Common myeloid progenitor, CD34-positive (primary cell): ENCODE results near the gene OSBPL10.
"Not testable (repeated sequence)": the region's sequence is repeated elsewhere in the genome, so short reads cannot be mapped to it uniquely, and the experiment has no call there.

Experiments used
- CTCF ChIA-PET: fragments of 350-600 bp; sonication (Branson Sonifier 250); formaldehyde crosslinking; loops from one replicate; lab custom pipeline; 2021; ENCODE audit warnings: antibody characterized with exemption; lab: Charles Lee
- POLR2A ChIA-PET: fragments of 350-600 bp; sonication (Branson Sonifier 250); formaldehyde crosslinking; loops from one replicate; lab custom pipeline; 2021; ENCODE audit warnings: antibody characterized with exemption; lab: Charles Lee
- DNase-seq, 3 donors: peaks; one replicate each; pipeline versions ENCODE4 v3.0.0 to v3.0.0-alpha.2; 2013
- H3K27ac ChIP-seq, 2 experiments: 1 replicate in 1 of 2; 2 replicates in 1 of 2; pipeline ENCODE4 v1.7.0; 2013; ENCODE audit warnings: inconsistent platforms in 2 of 2, low read length in 2 of 2, mild to moderate bottlenecking in 2 of 2, low read depth in 1 of 2, moderate library complexity in 1 of 2; ENCODE audit not compliant: severe bottlenecking in 2 of 2, insufficient read depth in 1 of 2, poor library complexity in 1 of 2
- H3K27me3 ChIP-seq, 5 experiments: replicated peaks in 2 of 5; 1 replicate in 3 of 5; 2 replicates in 2 of 5; pipeline versions ENCODE4 v1.6.1 to v1.7.0; 2013; ENCODE audit warnings: low read length in 4 of 5, mild to moderate bottlenecking in 2 of 5, moderate library complexity in 2 of 5, inconsistent platforms in 1 of 5; ENCODE audit not compliant: insufficient read depth in 5 of 5, control insufficient read depth in 4 of 5
- H3K36me3 ChIP-seq, 4 experiments: 1 replicate in 2 of 4; 2 replicates in 2 of 4; pipeline versions ENCODE4 v1.6.1 to v1.7.0; 2013; ENCODE audit warnings: low read length in 3 of 4, control low read depth in 1 of 4, mild to moderate bottlenecking in 1 of 4; ENCODE audit not compliant: control insufficient read depth in 4 of 4, insufficient read depth in 4 of 4
- H3K4me1 ChIP-seq, 4 experiments: 1 replicate in 3 of 4; 2 replicates in 1 of 4; pipeline versions ENCODE4 v1.6.1 to v1.7.1; 2013; ENCODE audit warnings: low read length in 3 of 4, mild to moderate bottlenecking in 3 of 4, control low read depth in 1 of 4, inconsistent platforms in 1 of 4, moderate library complexity in 1 of 4; ENCODE audit not compliant: control insufficient read depth in 4 of 4, insufficient read depth in 4 of 4; ENCODE audit errors: control extremely low read depth in 1 of 4
- H3K4me3 ChIP-seq, 7 experiments: 1 replicate in 4 of 7; 2 replicates in 3 of 7; pipeline versions ENCODE4 v1.5.1 to v1.7.0; 2013; ENCODE audit warnings: mild to moderate bottlenecking in 7 of 7, low read length in 6 of 7, moderate library complexity in 6 of 7, inconsistent platforms in 2 of 7, low read depth in 2 of 7, control low read depth in 1 of 7; ENCODE audit not compliant: insufficient read depth in 4 of 7, control insufficient read depth in 1 of 7; ENCODE audit errors: extremely low read depth in 1 of 7
- H3K9me3 ChIP-seq, 5 experiments: 1 replicate in 4 of 5; 2 replicates in 1 of 5; pipeline versions ENCODE4 v1.6.1 to v1.7.1; 2013; ENCODE audit warnings: low read length in 4 of 5, mild to moderate bottlenecking in 2 of 5, inconsistent platforms in 1 of 5, low read depth in 1 of 5, moderate library complexity in 1 of 5; ENCODE audit not compliant: control insufficient read depth in 4 of 5, insufficient read depth in 2 of 5; ENCODE audit errors: control extremely low read depth in 1 of 5
- WGBS: methylation state at CpG from one replicate; pipeline ENCODE4 v1.1.5; 2013; ENCODE audit not compliant: insufficient coverage; 5-methylcytosine and 5-hydroxymethylcytosine counted together

The OSBPL10 gene

DNA sequence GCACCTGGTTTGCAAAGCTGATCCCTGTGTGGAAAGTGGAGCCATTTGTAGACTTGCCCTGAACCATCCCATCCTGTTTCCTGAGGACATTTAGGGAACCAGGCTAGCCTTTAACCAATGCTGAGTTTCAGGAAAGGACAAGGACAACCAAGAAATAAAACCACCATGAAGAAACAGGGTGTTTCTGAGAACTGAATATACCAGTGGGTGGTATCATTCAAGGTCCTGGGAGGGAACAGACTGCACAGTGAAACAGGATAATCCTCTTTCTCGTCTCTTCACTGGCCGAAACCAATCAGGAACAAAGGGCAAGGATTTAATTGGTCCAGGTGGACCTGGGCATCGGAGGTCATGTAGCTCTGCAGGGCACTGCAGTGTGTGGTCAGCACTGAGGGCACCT is 22.3 kb upstream of the OSBPL10 start:
- DNase-seq = no peak
- ChIA-PET CTCF (no interaction called here), POLR2A (no interaction called here)
- Histone ChIP-seq H3K36me3 (no peaks in the 10 kb centered on the region), H3K27me3 (no peaks in the 10 kb centered on the region), H3K4me1 (no peaks in the 10 kb centered on the region), H3K9me3 (no peaks in the 10 kb centered on the region), H3K27ac (no peak overlapping the region), H3K4me3 (no peak overlapping the region)
- WGBS = 93% methylated on average over 3 of the region's 3 CpGs

DNA sequence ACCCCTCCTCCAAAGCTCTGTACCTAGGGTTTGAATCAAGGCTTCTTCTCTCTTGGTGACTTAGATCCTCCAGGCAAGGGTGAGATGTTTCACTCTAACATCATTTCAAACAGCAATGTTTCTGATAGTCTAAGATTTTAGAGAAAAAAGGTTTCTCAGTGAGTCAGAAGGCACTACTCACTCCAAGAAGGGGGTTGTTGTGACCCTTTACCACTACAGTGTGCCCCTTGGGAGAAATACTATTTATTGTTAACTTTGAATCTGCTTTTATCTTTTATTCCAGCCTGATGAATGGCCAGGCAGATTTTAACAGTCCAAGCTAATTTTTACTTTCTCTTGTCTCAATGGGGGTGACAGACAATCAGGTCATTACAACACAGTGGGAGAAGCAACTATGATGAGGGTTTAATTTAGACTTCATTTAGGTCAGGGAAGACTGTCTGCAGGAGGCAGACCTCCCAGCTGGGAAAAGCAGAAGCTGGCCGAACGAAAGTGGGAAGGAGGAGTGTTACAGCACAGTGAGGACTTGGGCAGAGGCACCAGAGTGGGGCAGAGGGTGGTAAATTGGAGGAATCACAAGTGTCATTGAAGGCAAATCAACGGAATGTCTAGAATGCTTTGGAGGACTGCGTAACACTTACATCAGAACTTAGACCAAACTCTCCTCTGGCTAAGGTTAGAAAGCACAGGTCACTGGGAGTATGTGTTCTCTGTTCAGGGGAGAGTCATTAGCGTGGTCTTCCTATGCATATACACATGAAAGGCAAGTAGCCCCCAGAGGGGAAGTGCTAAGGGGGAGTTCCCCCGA is 21.7 kb upstream of the OSBPL10 start:
- ChIA-PET POLR2A (no interaction called here), CTCF (no interaction called here)
- Histone ChIP-seq H3K4me3 (no peak overlapping the region), H3K27ac (no peak overlapping the region), H3K36me3 (no peaks in the 10 kb centered on the region), H3K4me1 (no peaks in the 10 kb centered on the region), H3K9me3 (no peaks in the 10 kb centered on the region), H3K27me3 (no peaks in the 10 kb centered on the region)
- DNase-seq = peak in 1 of 3 donors; percentile 10
- WGBS = 41% methylated on average over 5 of the region's 6 CpGs

DNA sequence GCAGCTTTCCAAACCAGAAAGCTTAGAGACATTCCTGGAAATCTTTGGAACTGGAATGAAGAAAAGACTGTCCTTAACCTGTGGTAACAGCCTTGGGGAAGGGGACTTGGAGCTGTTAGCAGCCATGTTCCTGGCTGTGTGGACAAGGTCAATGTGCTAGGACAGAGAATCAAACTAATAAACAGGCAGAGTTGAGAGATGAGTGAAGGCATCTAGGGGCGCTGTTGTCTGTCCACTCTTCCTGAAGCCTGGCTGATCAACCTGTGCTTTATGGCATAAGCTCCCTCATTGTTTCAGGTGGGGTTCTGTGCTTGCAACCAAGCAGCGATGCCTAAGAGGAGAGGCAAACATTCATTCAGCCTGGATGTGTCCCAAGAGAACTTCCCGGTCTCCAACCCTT is 19.8 kb upstream of the OSBPL10 start:
- Histone ChIP-seq H3K36me3 (no peaks in the 10 kb centered on the region), H3K4me3 (no peak overlapping the region), H3K4me1 (no peaks in the 10 kb centered on the region), H3K27me3 (no peaks in the 10 kb centered on the region), H3K9me3 (peaks cover 0 to under 1% (median 0%) of the 10 kb centered on the region in 5 experiments), H3K27ac (no peak overlapping the region)
- DNase-seq = no peak
- 96% methylated on average over 2 of the region's 3 CpGs for WGBS
- CTCF ChIA-PET = interaction anchor here (0.8 kb wide), 1 partner anchor 19 kb away, joined by 3 read pairs; no protein-coding TSS in a partner anchor
- POLR2A ChIA-PET = no interaction called here

DNA sequence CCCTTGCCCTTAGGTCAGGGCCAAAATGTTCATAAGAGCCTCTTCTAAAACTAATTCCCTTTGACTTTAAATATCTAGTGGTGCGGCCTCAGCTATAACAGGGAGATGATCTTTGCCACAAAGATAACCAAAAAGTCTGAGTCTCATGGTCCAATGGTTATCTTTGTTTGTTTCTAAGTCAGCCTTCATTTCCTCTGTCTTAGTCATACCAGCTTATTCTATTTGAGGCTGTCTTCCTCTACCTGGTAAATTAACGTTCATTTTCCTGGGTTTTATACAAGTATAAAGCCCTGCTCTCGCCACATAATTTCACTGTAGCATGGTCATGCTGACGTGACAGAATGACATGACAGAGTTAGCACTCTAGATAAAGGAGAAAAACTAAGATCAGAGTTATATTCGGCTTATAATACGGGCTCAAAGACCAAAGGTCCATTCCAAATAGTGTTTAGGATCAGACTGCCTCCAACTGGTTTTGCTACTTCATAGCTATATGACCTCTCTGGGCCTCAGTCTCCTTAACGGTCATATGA is 18.9 kb upstream of the OSBPL10 start:
- WGBS = 89% methylated on average over 6 of the region's 7 CpGs
- DNase-seq = no peak
- Histone ChIP-seq H3K4me3 (no peak overlapping the region), H3K4me1 (no peaks in the 10 kb centered on the region), H3K36me3 (no peaks in the 10 kb centered on the region), H3K9me3 (peaks cover 0 to 4% (median 3%) of the 10 kb centered on the region in 5 experiments), H3K27me3 (no peaks in the 10 kb centered on the region), H3K27ac (no peak overlapping the region)
- CTCF ChIA-PET = no interaction called here
- POLR2A ChIA-PET = no interaction called here

DNA sequence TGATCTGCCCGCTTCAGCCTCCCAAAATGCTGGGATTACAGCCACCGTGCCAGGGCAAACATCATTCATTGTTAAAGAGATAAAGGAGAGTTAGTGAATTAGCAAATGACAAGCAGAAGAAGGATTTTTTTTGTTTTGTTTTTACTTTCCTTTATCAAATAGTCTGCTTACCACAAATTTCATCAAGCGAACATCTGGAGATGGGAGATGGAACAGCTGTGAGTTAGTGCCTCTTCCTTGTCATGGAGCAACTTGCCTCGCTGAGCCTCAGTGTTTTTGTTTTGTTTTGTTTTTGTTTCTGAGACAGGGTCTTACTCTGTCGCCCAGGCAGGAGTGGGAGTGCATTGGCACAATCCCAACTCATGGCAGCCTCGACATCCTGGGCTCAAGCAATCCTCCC is 16.4 kb upstream of the OSBPL10 start:
- WGBS = 92% methylated on average over 2 of the region's 6 CpGs

DNA sequence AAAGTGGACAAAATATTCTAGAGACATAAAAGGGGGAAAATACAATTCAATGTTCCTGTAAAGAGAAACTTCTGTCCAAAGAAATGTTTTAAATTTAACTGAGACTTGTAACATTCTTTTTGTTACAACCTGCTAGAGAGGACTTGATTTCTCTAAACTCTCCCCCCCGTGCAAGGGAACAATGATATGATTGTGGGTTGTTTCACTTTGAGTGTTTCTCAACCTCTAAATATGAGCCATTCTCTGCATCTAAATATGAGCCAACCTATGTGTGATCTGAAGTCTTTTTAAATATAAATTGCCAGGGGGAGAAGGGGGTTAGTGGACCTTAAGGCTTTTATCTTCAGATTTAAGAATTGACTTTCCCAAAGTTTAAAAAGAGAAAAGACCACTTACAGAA is 15.1 kb upstream of the OSBPL10 start:
- Histone ChIP-seq H3K36me3 (no peaks in the 10 kb centered on the region), H3K9me3 (peaks cover 0 to 16% (median 3%) of the 10 kb centered on the region in 5 experiments), H3K27ac (no peak overlapping the region), H3K4me3 (no peak overlapping the region), H3K27me3 (no peaks in the 10 kb centered on the region), H3K4me1 (no peaks in the 10 kb centered on the region)
- no CpG with 5 or more reads among the region's 1 CpG for WGBS
- CTCF ChIA-PET = no interaction called here
- DNase-seq = no peak
- POLR2A ChIA-PET = no interaction called here

More for the DNA sequence above, 16.4 kb upstream of the OSBPL10 start:
- ChIA-PET POLR2A (no interaction called here), CTCF (no interaction called here)
- Histone ChIP-seq H3K27ac (no peak overlapping the region), H3K36me3 (no peaks in the 10 kb centered on the region), H3K9me3 (peaks cover 0 to 7% (median 3%) of the 10 kb centered on the region in 5 experiments), H3K4me3 (no peak overlapping the region), H3K4me1 (no peaks in the 10 kb centered on the region), H3K27me3 (no peaks in the 10 kb centered on the region)
- no peak for DNase-seq

DNA sequence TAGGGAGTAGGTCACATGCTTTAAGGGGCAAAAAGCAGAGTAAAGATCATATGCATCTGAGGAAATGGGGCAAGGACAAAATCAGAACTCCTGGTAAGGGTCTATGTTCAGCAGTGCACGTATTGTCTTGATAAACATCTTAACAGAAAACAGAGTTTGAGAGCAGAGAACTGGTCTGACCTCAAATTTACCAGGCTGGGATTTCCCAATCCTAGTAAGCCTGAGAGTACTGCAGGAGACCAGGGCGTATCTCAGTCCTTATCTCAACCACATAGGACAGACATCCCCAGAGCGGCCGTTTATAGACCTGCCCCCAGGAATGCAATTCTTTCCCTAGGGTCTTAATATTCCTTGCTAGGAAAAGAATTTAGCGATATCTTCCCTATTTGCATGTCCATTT is 14.0 kb upstream of the OSBPL10 start:
- CTCF ChIA-PET, H3K4me1 ChIP-seq, DNase-seq, H3K27me3 ChIP-seq, H3K36me3 ChIP-seq, H3K4me3 ChIP-seq, H3K27ac ChIP-seq: not testable (repeated sequence)
- peaks cover 0 to 27% (median 8%) of the 10 kb centered on the region in 5 experiments for H3K9me3 ChIP-seq
- 100% methylated on average over 4 of the region's 5 CpGs for WGBS
- POLR2A ChIA-PET = interaction anchor here (0.6 kb wide), 1 partner anchor 193 kb away, joined by 4 read pairs; no protein-coding TSS in a partner anchor
